ENCODE measurements around the gene DLAT. TPM values are rescaled to one million over a fixed set of nuclear protein-coding genes. Genes with fewer than 3 reads are reported as not detected.
"Not testable (repeated sequence)": the region's sequence is repeated elsewhere in the genome, so short reads cannot be mapped to it uniquely, and the experiment has no call there.

The DLAT gene
- total and polyA plus RNA-seq, 10 donors, result 8.1 to 22.9 (median 18.4) TPM

GRCh38 chr11:112085822-112086421 is 60.7 kb downstream of the DLAT start:
- WGBS, 5 donors, result 5 to 7% (median 6%) methylated on average over 19 of the region's 19 CpGs
- intact Hi-C loops (cut with DNase I; ENCODE audit: low total_unique reads), result loop anchor here (5.0 kb wide), 1 partner anchor 64 kb away; no protein-coding TSS in a partner anchor
- H3K9me3 ChIP-seq, result no peaks in the 10 kb centered on the region
- peaks cover 25 to 58% (median 45%) of the 10 kb centered on the region in 6 donors for H3K4me1 ChIP-seq
- H3K27me3 ChIP-seq (replicated peaks in 1 of 7), result no peaks in the 10 kb centered on the region
- H3K36me3 ChIP-seq, result peaks cover 1 to 76% (median 67%) of the 10 kb centered on the region in 6 donors
- peak overlapping the region; percentile 69 to 91 (median 81) for H3K27ac ChIP-seq
- no peak for TF ChIP-seq POLR2AphosphoS5 (IDR thresholded peaks at IDR 0.05)
- TF ChIP-seq POLR2A (IDR thresholded peaks at IDR 0.05), result no peak
- TF ChIP-seq, protein P1, sequence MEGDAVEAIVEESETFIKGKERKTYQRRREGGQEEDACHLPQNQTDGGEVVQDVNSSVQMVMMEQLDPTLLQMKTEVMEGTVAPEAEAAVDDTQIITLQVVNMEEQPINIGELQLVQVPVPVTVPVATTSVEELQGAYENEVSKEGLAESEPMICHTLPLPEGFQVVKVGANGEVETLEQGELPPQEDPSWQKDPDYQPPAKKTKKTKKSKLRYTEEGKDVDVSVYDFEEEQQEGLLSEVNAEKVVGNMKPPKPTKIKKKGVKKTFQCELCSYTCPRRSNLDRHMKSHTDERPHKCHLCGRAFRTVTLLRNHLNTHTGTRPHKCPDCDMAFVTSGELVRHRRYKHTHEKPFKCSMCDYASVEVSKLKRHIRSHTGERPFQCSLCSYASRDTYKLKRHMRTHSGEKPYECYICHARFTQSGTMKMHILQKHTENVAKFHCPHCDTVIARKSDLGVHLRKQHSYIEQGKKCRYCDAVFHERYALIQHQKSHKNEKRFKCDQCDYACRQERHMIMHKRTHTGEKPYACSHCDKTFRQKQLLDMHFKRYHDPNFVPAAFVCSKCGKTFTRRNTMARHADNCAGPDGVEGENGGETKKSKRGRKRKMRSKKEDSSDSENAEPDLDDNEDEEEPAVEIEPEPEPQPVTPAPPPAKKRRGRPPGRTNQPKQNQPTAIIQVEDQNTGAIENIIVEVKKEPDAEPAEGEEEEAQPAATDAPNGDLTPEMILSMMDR (IDR thresholded peaks at IDR 0.05 in 8 of 11, conservative IDR thresholded peaks at IDR 0.05 in 3 of 11), result no peak
- DNase-seq, result peak; percentile 79
- H3K4me3 ChIP-seq, result peak overlapping the region; percentile 69 to 98 (median 83)

DNA sequence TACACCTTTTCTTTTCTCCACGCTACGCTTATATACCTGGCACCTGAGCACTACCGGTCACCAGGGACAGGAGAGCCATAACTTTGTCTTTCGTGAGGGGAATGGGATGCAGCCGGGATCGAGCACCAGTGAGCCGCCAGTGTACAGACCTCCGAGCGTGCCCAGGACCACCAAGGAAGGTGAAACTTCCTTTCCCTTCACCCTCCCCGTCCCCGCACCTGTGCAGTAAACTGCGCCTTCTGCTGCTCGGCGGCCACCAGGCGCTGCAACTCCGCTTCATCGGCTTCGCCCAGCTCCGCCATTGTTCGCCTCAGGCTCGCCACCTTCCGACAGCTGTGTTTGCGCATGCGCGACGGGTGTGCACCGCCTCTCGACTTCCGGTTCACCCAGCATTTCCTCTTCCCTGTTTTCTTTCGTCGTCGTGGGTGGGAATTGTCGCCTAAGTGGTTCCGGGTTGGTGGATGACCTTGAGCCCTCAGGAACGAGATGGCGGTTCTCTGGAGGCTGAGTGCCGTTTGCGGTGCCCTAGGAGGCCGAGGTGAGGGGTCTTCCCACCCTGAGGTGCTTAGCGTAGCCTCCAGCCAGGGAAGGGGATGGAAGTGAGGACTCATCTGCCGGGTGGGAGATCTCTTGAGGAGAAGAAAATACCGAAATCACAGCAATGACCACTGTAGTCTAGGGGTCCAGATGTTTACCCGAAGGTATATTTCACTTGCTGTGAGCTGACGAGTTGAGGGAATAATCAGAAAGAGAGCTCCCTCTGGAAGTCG is 61.4 kb downstream of the DLAT start, which contains the start of the genes SDHD and TIMM8B:
Gene SDHD, plus strand, starts transcription at position 452 of the 770 bp plus-strand sequence. Its CDS starts 35 bp downstream, at position 487.
Gene TIMM8B, minus strand, starts transcription at position 335 of the 770 bp plus-strand sequence. Its CDS starts 33 bp downstream, at position 302.
- TF ChIP-seq POLR2A (IDR thresholded peaks at IDR 0.05), result no peak
- TF ChIP-seq POLR2AphosphoS5 (IDR thresholded peaks at IDR 0.05), result peak; percentile 94 to 97 (median 95)
- TF ChIP-seq, protein P1 (IDR thresholded peaks at IDR 0.05 in 8 of 11, conservative IDR thresholded peaks at IDR 0.05 in 3 of 11), result peak in 8 of 11 experiments; percentile 7 to 56 (median 45)
- Histone ChIP-seq H3K9me3 (no peaks in the 10 kb centered on the region), H3K4me3 (peak within 1 kb of the TSS; percentile 69 to 98 (median 83)), H3K36me3 (peaks cover 2 to 76% (median 67%) of the 10 kb centered on the region in 6 donors), H3K27me3 (replicated peaks in 1 of 7) (no peaks in the 10 kb centered on the region), H3K27ac (peak within 1 kb of the TSS; percentile 69 to 91 (median 81)), H3K4me1 (peaks cover 25 to 58% (median 45%) of the 10 kb centered on the region in 6 donors)
- 0 to 1% (median 0%) methylated on average over 38 to 45 of the region's 45 CpGs for WGBS, 5 donors
- intact Hi-C loops (cut with DNase I; ENCODE audit: low total_unique reads), result loop anchor here (5.0 kb wide), 1 partner anchor 64 kb away; no protein-coding TSS in a partner anchor
- DNase-seq, result peak; percentile 97

GRCh38 chr11:112087212-112087611 is 62.0 kb downstream of the DLAT start:
- WGBS, 5 donors, result 17 to 24% (median 21%) methylated on average over 10 of the region's 10 CpGs
- TF ChIP-seq, protein P1 (IDR thresholded peaks at IDR 0.05 in 8 of 11, conservative IDR thresholded peaks at IDR 0.05 in 3 of 11), result no peak
- TF ChIP-seq POLR2A (IDR thresholded peaks at IDR 0.05) (no peak), POLR2AphosphoS5 (IDR thresholded peaks at IDR 0.05) (no peak)
- Histone ChIP-seq H3K4me3 (peak overlapping the region; percentile 69 to 98 (median 83)), H3K36me3 (peaks cover 2 to 76% (median 68%) of the 10 kb centered on the region in 6 donors), H3K4me1 (peaks cover 25 to 58% (median 45%) of the 10 kb centered on the region in 6 donors), H3K27me3 (replicated peaks in 1 of 7) (no peaks in the 10 kb centered on the region), H3K27ac (peak overlapping the region; percentile 69 to 91 (median 81)), H3K9me3 (no peaks in the 10 kb centered on the region)
- intact Hi-C loops (cut with DNase I; ENCODE audit: low total_unique reads), result loop anchor here (5.0 kb wide), 1 partner anchor 65 kb away; no protein-coding TSS in a partner anchor
- DNase-seq, result no peak

DNA sequence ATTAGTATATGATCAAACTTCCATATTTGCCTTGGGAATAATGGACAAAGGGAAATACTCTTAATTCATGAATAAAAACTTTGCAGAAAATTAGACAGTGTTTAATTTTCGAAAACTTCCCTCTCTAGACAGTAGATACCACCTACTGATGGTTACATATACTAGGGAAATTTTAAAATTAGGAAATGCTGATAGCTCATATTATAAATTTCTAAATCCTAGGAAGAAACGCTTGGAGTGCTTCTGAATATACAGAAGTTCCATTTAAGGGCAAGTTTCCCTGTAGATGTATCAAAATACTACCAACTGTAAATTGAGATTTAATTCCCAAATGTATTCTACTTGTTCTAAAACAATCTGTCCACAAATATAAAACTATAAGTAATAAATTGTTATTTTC is 70.1 kb downstream of the DLAT start:
- DNase-seq; H3K27ac ChIP-seq; H3K4me3 ChIP-seq; H3K27me3 ChIP-seq (replicated peaks in 1 of 7); intact Hi-C loops (cut with DNase I; ENCODE audit: low total_unique reads); H3K4me1 ChIP-seq; H3K9me3 ChIP-seq: not testable (repeated sequence)
- 91 to 98% (median 95%) methylated on average over 2 of the region's 2 CpGs for WGBS, 5 donors
- H3K36me3 ChIP-seq, result peaks cover 2 to 93% (median 69%) of the 10 kb centered on the region in 6 donors
